Lower leg skin (tissue), 3 donors: ENCODE data around the gene ORC1.

Source experiments
- POLR2A ChIP-seq, 2 donors: fragments of 450-650 bp; IDR thresholded peaks; one replicate each; pipeline ENCODE4 v1.6.1; 2016 to 2017; ENCODE audit warnings: antibody characterized with exemption in 2 of 2, mild to moderate bottlenecking in 1 of 2, moderate library complexity in 1 of 2
- TF ChIP-seq, protein P1 (sequence below), 3 donors: fragments of 450-650 bp; IDR thresholded peaks; one replicate each; pipeline ENCODE4 v1.5.1; 2016; ENCODE audit warnings: antibody characterized with exemption in 3 of 3, mild to moderate bottlenecking in 3 of 3, moderate library complexity in 2 of 3

- TF ChIP-seq POLR2A (IDR thresholded peaks at IDR 0.05): no peak
- TF ChIP-seq, protein P1, sequence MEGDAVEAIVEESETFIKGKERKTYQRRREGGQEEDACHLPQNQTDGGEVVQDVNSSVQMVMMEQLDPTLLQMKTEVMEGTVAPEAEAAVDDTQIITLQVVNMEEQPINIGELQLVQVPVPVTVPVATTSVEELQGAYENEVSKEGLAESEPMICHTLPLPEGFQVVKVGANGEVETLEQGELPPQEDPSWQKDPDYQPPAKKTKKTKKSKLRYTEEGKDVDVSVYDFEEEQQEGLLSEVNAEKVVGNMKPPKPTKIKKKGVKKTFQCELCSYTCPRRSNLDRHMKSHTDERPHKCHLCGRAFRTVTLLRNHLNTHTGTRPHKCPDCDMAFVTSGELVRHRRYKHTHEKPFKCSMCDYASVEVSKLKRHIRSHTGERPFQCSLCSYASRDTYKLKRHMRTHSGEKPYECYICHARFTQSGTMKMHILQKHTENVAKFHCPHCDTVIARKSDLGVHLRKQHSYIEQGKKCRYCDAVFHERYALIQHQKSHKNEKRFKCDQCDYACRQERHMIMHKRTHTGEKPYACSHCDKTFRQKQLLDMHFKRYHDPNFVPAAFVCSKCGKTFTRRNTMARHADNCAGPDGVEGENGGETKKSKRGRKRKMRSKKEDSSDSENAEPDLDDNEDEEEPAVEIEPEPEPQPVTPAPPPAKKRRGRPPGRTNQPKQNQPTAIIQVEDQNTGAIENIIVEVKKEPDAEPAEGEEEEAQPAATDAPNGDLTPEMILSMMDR (IDR thresholded peaks at IDR 0.05): no peak
Measured at GRCh38 chr1:52444463-52444862, 40.2 kb upstream of the ORC1 start.
